Measurements from ENCODE around the gene KRTAP12-1. TPM values are rescaled to one million over a fixed set of nuclear protein-coding genes. Genes with fewer than 3 reads are reported as not detected.
"Not testable (repeated sequence)": the region's sequence is repeated elsewhere in the genome, so short reads cannot be mapped to it uniquely, and the experiment has no call there.

KRTAP12-1 gene
- total RNA-seq, 4 donors from 2014 or later = 6.0 to 32.1 TPM; not detected in 2

- Histone ChIP-seq H3K36me3 (no peaks in the 10 kb centered on the region), H3K27me3 (no peaks in the 10 kb centered on the region), H3K4me1 (no peaks in the 10 kb centered on the region), H3K9me3 (peaks cover 7% of the 10 kb centered on the region), H3K4me3 (no peak overlapping the region), H3K27ac (no peak overlapping the region)
- 90% methylated on average over 1 of the region's 1 CpG for WGBS
- no peak for TF ChIP-seq EP300 (IDR thresholded peaks at IDR 0.05)
- TF ChIP-seq CTCF (IDR thresholded peaks at IDR 0.05) = no peak
- TF ChIP-seq POLR2AphosphoS5 (IDR thresholded peaks at IDR 0.05) = no peak
- TF ChIP-seq POLR2A (IDR thresholded peaks at IDR 0.05) = no peak
- DNase-seq (ENCODE audit: low spot score in 2 of 2) = no peak
Observed at GRCh38 chr21:44671911-44672310, 10.1 kb downstream of the KRTAP12-1 start.

GRCh38 chr21:44670642-44671432, 11.1 kb downstream of the KRTAP12-1 start:
- Histone ChIP-seq H3K4me3 (no peak overlapping the region), H3K27me3 (no peaks in the 10 kb centered on the region), H3K4me1 (no peaks in the 10 kb centered on the region), H3K36me3 (no peaks in the 10 kb centered on the region), H3K27ac (no peak overlapping the region), H3K9me3 (peaks cover 7% of the 10 kb centered on the region)
- no peak for DNase-seq (ENCODE audit: low spot score in 2 of 2)
- TF ChIP-seq POLR2A (IDR thresholded peaks at IDR 0.05) (no peak), EP300 (IDR thresholded peaks at IDR 0.05) (no peak), POLR2AphosphoS5 (IDR thresholded peaks at IDR 0.05) (no peak), CTCF (IDR thresholded peaks at IDR 0.05) (no peak)
- 95% methylated on average over 2 of the region's 3 CpGs for WGBS

GRCh38 chr21:44667612-44668011, 14.4 kb downstream of the KRTAP12-1 start:
- H3K36me3 ChIP-seq = no peaks in the 10 kb centered on the region
- 81% methylated on average over 1 of the region's 1 CpG for WGBS
- TF ChIP-seq POLR2A (IDR thresholded peaks at IDR 0.05) = no peak
- TF ChIP-seq POLR2AphosphoS5 (IDR thresholded peaks at IDR 0.05) = no peak
- no peak for TF ChIP-seq CTCF (IDR thresholded peaks at IDR 0.05)
- TF ChIP-seq EP300 (IDR thresholded peaks at IDR 0.05) = no peak
- peaks cover 10% of the 10 kb centered on the region for H3K9me3 ChIP-seq
- no peak for DNase-seq (ENCODE audit: low spot score in 2 of 2)
- H3K4me3 ChIP-seq = no peak overlapping the region
- no peaks in the 10 kb centered on the region for H3K4me1 ChIP-seq
- no peak overlapping the region for H3K27ac ChIP-seq
- no peaks in the 10 kb centered on the region for H3K27me3 ChIP-seq

GRCh38 chr21:44666401-44667320, 15.3 kb downstream of the KRTAP12-1 start, which contains the start of gene KRTAP12-2:
KRTAP12-2 (minus strand) TSS chr21:44666927; CDS start chr21:44666886, 41 bp downstream.
- Histone ChIP-seq H3K27ac (no peak within 1 kb of the TSS), H3K4me1 (no peaks in the 10 kb centered on the region), H3K36me3 (no peaks in the 10 kb centered on the region), H3K27me3 (no peaks in the 10 kb centered on the region), H3K9me3 (peaks cover 10% of the 10 kb centered on the region), H3K4me3 (no peak within 1 kb of the TSS)
- no peak for TF ChIP-seq POLR2A (IDR thresholded peaks at IDR 0.05)
- TF ChIP-seq POLR2AphosphoS5 (IDR thresholded peaks at IDR 0.05) = no peak
- no peak for TF ChIP-seq CTCF (IDR thresholded peaks at IDR 0.05)
- no peak for TF ChIP-seq EP300 (IDR thresholded peaks at IDR 0.05)
- no peak for DNase-seq (ENCODE audit: low spot score in 2 of 2)
- 57% methylated on average over 13 of the region's 19 CpGs for WGBS

GRCh38 chr21:44664691-44665090, 17.3 kb downstream of the KRTAP12-1 start:
- no peak for TF ChIP-seq POLR2A (IDR thresholded peaks at IDR 0.05)
- TF ChIP-seq CTCF (IDR thresholded peaks at IDR 0.05) = no peak
- TF ChIP-seq EP300 (IDR thresholded peaks at IDR 0.05) = no peak
- no peaks in the 10 kb centered on the region for H3K4me1 ChIP-seq
- H3K4me3 ChIP-seq = no peak overlapping the region
- H3K27ac ChIP-seq = no peak overlapping the region
- WGBS = 85% methylated on average over 5 of the region's 5 CpGs
- no peaks in the 10 kb centered on the region for H3K27me3 ChIP-seq
- no peak for DNase-seq (ENCODE audit: low spot score in 2 of 2)
- peaks cover 3% of the 10 kb centered on the region for H3K9me3 ChIP-seq
- no peaks in the 10 kb centered on the region for H3K36me3 ChIP-seq

GRCh38 chr21:44661567-44661966, 20.4 kb downstream of the KRTAP12-1 start:
- H3K27ac ChIP-seq; H3K4me1 ChIP-seq; H3K9me3 ChIP-seq; H3K36me3 ChIP-seq; H3K4me3 ChIP-seq; DNase-seq (ENCODE audit: low spot score in 2 of 2): not testable (repeated sequence)
- H3K27me3 ChIP-seq = peaks cover 16% of the 10 kb centered on the region
- 73% methylated on average over 7 of the region's 7 CpGs for WGBS

Data from suprapubic skin (tissue), 4 donors.